ENCODE data around the gene BORCS5. TPM values are rescaled to one million over a fixed set of nuclear protein-coding genes. Genes with fewer than 3 reads are reported as not detected.

BORCS5 gene
- total RNA-seq, 2 experiments from 2014 or later: 10.4 to 22.9 TPM

DNA sequence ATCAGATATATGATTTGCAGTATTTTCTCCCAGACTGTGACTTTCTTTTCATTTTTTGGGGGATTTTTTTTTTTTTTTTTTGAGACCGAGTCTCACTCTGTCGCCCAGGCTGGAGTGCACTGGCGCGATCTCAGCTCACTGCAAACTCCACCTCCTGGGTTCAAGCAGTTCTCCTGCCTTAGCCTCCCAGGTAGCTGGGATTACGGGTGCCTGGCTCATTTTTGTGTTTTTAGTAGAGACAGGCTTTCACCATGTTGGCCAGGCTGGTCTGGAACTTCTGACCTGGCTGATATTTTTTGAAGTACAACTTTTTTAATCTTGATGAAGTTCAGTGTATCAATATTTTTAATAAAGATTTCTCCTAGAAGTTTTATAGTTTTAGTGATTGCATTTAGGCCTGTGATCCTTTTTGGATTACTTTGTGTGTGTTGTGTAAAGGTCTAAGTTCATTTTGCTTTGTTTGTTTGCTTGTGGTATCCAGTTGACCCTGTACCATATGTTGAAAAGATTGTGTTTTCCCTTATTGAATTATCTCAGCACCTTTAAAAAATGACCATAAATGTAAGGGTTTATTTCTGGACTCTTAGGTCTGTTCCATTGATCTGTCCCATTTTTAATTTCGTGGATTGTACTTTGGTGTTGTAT is 24.2 kb downstream of the BORCS5 start:
- no peak for DNase-seq (ENCODE audit: low spot score)
- POLR2A ChIA-PET: interaction anchor here (0.7 kb wide), 1 partner anchor 48 kb away, joined by 3 read pairs; no protein-coding TSS in a partner anchor
- Histone ChIP-seq H3K4me3 (ENCODE audit: low read depth, low read length, poor library complexity, severe bottlenecking) (no peak overlapping the region), H3K4me2 (ENCODE audit: low read length) (no peak overlapping the region), H3K4me1 (ENCODE audit: insufficient read depth, low read length, poor library complexity, severe bottlenecking) (no peaks in the 10 kb centered on the region), H3K9me2 (ENCODE audit: insufficient read depth, low read length) (no peaks in the 10 kb centered on the region), H3K36me3 (ENCODE audit: insufficient read depth, low read length) (peaks cover 20% of the 10 kb centered on the region; the same call in 1 of the 2 replicates), H3K27ac (ENCODE audit: low read depth, low read length, poor library complexity, severe bottlenecking) (no peak overlapping the region), H2AFZ (ENCODE audit: low read length) (no peak overlapping the region), H3K79me2 (ENCODE audit: insufficient read depth, low read depth, low read length) (no peaks in the 10 kb centered on the region), H4K20me1 (ENCODE audit: insufficient read depth, low read length) (no peaks in the 10 kb centered on the region), H3K9me3 (ENCODE audit: low read length) (no peaks in the 10 kb centered on the region)
- intact Hi-C loops (cut with micrococcal nuclease; ENCODE audit: unreplicated experiment): no loop called here
- CTCF ChIA-PET (ENCODE audit: unreplicated experiment): no interaction called here
- no TSS peak for BruUV-seq (replicated peaks)
- TF ChIP-seq EZH2phosphoT487 (IDR thresholded peaks at IDR 0.05; ENCODE audit: borderline replicate concordance, low read depth, low read length): no peak
- TF ChIP-seq, protein P1, sequence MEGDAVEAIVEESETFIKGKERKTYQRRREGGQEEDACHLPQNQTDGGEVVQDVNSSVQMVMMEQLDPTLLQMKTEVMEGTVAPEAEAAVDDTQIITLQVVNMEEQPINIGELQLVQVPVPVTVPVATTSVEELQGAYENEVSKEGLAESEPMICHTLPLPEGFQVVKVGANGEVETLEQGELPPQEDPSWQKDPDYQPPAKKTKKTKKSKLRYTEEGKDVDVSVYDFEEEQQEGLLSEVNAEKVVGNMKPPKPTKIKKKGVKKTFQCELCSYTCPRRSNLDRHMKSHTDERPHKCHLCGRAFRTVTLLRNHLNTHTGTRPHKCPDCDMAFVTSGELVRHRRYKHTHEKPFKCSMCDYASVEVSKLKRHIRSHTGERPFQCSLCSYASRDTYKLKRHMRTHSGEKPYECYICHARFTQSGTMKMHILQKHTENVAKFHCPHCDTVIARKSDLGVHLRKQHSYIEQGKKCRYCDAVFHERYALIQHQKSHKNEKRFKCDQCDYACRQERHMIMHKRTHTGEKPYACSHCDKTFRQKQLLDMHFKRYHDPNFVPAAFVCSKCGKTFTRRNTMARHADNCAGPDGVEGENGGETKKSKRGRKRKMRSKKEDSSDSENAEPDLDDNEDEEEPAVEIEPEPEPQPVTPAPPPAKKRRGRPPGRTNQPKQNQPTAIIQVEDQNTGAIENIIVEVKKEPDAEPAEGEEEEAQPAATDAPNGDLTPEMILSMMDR (conservative IDR thresholded peaks at IDR 0.05; ENCODE audit: low read length): no peak

GRCh38 chr12:12381982-12382381 is 25.1 kb downstream of the BORCS5 start:
- no peak overlapping the region for H3K4me3 ChIP-seq (ENCODE audit: low read depth, low read length, poor library complexity, severe bottlenecking)
- H2AFZ ChIP-seq (ENCODE audit: low read length): no peak overlapping the region
- H4K20me1 ChIP-seq (ENCODE audit: insufficient read depth, low read length): no peaks in the 10 kb centered on the region
- no peaks in the 10 kb centered on the region for H3K9me3 ChIP-seq (ENCODE audit: low read length)
- DNase-seq (ENCODE audit: low spot score): no peak
- H3K9me2 ChIP-seq (ENCODE audit: insufficient read depth, low read length): no peaks in the 10 kb centered on the region
- TF ChIP-seq, protein P1 (conservative IDR thresholded peaks at IDR 0.05; ENCODE audit: low read length): no peak
- no peak for TF ChIP-seq EZH2phosphoT487 (IDR thresholded peaks at IDR 0.05; ENCODE audit: borderline replicate concordance, low read depth, low read length)
- CTCF ChIA-PET (ENCODE audit: unreplicated experiment): no interaction called here
- H3K36me3 ChIP-seq (ENCODE audit: insufficient read depth, low read length): peaks cover 20% of the 10 kb centered on the region; the same call in 1 of the 2 replicates
- no peaks in the 10 kb centered on the region for H3K79me2 ChIP-seq (ENCODE audit: insufficient read depth, low read depth, low read length)
- BruUV-seq (replicated peaks): no TSS peak
- no peak overlapping the region for H3K4me2 ChIP-seq (ENCODE audit: low read length)
- POLR2A ChIA-PET: no interaction called here
- intact Hi-C loops (cut with micrococcal nuclease; ENCODE audit: unreplicated experiment): no loop called here
- H3K4me1 ChIP-seq (ENCODE audit: insufficient read depth, low read length, poor library complexity, severe bottlenecking): no peaks in the 10 kb centered on the region
- no peak overlapping the region for H3K27ac ChIP-seq (ENCODE audit: low read depth, low read length, poor library complexity, severe bottlenecking)

DNA sequence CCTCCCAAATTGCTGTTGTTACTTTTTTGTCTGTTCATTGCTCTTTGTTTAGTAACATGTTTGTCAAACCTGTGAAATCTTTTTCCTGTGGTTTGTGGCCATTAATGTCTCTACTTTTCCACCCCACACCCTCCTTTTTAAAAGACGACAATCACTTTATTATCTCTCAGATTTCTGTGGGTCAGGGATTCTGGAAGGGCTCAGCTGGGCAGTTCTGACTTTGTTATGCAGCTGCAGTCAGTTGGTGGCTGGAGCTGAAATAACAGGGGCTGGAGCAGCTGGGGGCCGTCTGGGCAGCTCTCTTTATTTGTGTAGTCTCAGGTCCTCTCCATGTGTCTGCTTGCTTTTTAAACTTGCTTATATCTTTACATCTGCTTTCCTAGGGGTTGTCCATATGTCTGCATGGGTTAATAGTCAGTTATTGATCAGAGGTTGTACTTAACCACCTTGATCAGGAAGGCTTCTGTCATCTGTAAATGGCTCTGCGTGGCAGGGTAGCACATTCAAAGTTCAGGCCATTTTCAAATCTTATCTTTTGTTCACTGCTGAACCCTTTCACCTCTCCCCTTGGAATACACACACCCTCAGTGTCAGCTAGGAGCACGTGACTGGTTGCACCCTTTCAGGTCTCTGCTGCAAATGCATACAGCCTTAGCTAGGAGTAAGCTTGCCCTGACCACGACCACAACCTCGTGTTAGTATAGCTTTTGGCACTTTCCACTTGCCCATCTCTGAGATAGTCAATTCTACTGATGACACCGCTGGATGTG is 27.9 kb downstream of the BORCS5 start:
- no peak for DNase-seq (ENCODE audit: low spot score)
- no peaks in the 10 kb centered on the region for H3K4me1 ChIP-seq (ENCODE audit: insufficient read depth, low read length, poor library complexity, severe bottlenecking)
- no peak overlapping the region for H2AFZ ChIP-seq (ENCODE audit: low read length)
- ChIA-PET CTCF (ENCODE audit: unreplicated experiment) (no interaction called here), POLR2A (no interaction called here)
- TF ChIP-seq EZH2phosphoT487 (IDR thresholded peaks at IDR 0.05; ENCODE audit: borderline replicate concordance, low read depth, low read length): no peak
- TF ChIP-seq, protein P1 (conservative IDR thresholded peaks at IDR 0.05; ENCODE audit: low read length): no peak
- no peaks in the 10 kb centered on the region for H3K9me3 ChIP-seq (ENCODE audit: low read length)
- H3K4me2 ChIP-seq (ENCODE audit: low read length): no peak overlapping the region
- H3K4me3 ChIP-seq (ENCODE audit: low read depth, low read length, poor library complexity, severe bottlenecking): no peak overlapping the region
- H3K9me2 ChIP-seq (ENCODE audit: insufficient read depth, low read length): no peaks in the 10 kb centered on the region
- H3K36me3 ChIP-seq (ENCODE audit: insufficient read depth, low read length): peaks cover 20% of the 10 kb centered on the region; the same call in 1 of the 2 replicates
- no peaks in the 10 kb centered on the region for H4K20me1 ChIP-seq (ENCODE audit: insufficient read depth, low read length)
- no peak overlapping the region for H3K27ac ChIP-seq (ENCODE audit: low read depth, low read length, poor library complexity, severe bottlenecking)
- H3K79me2 ChIP-seq (ENCODE audit: insufficient read depth, low read depth, low read length): no peaks in the 10 kb centered on the region
- intact Hi-C loops (cut with micrococcal nuclease; ENCODE audit: unreplicated experiment): no loop called here
- BruUV-seq (replicated peaks): no TSS peak
